Measurements from ENCODE around the gene DENND6B. TPM values are rescaled to one million over a fixed set of nuclear protein-coding genes. Genes with fewer than 3 reads are reported as not detected.

Gene DENND6B
- total RNA-seq, 4 donors from 2014 or later: 2.2 to 3.1 (median 2.7) TPM

DNA sequence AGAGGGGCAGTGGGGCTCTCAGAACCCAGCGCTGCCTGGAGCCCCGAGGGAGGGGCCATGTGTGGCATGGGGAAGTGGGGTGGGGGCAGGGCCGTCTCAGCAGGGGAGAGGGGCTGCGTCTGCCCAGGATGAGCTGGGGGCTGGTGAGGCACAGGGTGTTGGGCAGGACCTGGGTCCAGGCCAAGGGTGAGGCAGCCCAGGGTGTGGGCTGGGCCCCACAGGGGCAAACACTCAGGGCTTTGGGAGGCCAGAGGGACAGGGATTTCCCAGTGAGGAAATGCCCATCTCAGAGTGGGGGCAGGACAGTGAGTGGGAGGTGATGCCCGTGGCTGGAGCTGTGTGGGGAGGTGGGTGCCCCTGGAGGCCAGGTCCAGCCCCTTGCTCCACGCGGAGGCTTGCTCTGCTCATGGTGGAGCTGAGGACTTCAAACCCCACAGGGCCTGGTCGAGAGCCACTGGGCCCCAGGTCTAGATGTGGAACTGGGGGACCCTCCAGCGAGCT is 24.7 kb downstream of the DENND6B start:
- TF ChIP-seq CTCF (IDR thresholded peaks at IDR 0.05): no peak
- ATAC-seq (ENCODE audit: low FRiP score) (peak; percentile 51), DNase-seq (ENCODE audit: low spot score) (no peak)

DNA sequence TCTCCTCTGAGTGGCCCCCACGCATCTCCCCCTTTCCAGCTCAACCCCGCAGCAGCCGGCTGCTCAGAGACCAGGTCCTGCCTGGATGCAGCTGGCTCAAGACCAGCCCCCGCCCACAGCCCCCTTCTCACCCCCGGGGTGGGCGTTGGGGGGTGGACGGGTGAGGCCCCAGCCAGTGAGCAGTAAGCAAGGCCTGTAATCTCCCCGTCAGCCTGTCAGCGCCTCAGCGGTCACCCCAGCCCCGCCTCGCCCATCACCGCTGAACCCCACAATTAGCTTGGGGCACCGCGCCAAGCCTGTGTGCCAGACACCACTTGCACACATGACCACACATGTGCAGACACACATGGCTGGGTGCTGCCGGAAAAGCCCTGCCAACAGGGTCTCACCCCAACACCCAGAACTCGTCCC is 25.2 kb downstream of the DENND6B start:
- no peak for TF ChIP-seq CTCF (IDR thresholded peaks at IDR 0.05)
- DNase-seq (ENCODE audit: low spot score) (no peak), ATAC-seq (ENCODE audit: low FRiP score) (no peak)

GRCh38 chr22:50300620-50301257 is 26.1 kb downstream of the DENND6B start:
- DNase-seq (ENCODE audit: low spot score): no peak
- no peak for TF ChIP-seq CTCF (IDR thresholded peaks at IDR 0.05)
- ATAC-seq (ENCODE audit: low FRiP score): no peak

GRCh38 chr22:50299785-50300619 is 26.8 kb downstream of the DENND6B start:
- no peak for TF ChIP-seq CTCF (IDR thresholded peaks at IDR 0.05)
- ATAC-seq (ENCODE audit: low FRiP score): no peak
- no peak for DNase-seq (ENCODE audit: low spot score)

DNA sequence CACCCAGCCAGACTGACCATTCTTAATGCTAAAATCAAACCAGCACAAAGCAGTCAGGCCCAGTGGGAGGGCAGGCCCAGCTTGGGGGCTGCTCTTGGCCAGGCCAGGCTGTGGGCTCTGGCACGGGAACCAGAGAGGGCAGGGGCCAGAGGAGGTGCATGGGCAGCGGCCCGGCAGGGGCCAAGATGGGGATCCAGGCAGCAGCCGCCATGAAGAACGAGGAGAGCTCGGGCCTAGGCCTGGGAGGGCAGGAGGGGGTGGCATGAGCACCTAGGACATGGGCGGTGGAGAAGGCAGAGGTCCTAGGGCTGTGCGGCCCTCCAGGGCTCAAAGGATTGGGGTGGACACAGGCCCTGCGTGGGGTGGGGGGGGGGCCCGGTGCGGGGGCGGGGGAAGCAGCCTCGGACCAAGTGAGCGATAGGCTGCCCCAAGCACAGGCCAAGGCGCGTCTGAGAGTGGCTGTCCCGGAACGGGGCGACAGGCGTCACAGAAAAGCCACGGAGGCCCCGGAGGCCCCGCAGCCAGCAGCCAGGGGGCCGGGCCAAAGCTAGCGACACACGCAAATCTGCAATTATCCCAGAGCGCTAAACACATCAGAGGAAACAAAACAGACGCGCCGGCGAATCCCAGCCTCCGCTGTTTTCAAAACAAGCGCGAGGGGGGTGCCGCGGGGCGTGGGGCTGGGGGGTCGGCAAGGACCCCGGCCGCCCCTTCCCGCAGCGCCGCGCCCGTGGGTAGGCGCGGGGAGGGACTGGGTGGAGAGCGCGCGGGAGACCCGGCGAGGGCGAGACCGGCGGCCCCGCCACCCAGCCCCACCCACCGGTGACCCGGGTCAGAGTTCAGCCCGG is 27.7 kb downstream of the DENND6B start:
- ATAC-seq (ENCODE audit: low FRiP score): no peak
- DNase-seq (ENCODE audit: low spot score): no peak
- TF ChIP-seq CTCF (IDR thresholded peaks at IDR 0.05): no peak

DNA sequence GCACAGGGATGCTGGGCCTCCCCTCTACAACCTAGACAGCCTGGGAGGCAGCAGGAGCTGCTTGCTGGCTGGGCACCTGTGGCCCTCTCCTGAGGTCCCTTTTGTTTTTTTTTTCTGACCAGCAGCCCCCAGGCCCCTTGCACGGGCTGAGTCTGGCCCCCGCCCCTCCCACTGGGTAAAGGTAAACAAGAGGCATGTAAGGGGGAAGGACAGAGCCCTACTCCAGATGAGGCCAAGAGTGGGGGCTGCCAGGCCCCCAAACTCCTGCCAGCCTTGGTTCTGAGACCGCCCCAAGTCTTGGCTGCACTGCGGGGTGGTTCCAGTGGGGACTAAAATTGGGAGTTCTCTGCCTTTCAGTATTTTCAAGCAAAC is 28.6 kb downstream of the DENND6B start:
- no peak for DNase-seq (ENCODE audit: low spot score)
- TF ChIP-seq CTCF (IDR thresholded peaks at IDR 0.05): no peak
- no peak for ATAC-seq (ENCODE audit: low FRiP score)

All from omental fat pad (tissue), 4 donors.